K562 (cell line): ENCODE measurements around the gene CFAP52. TPM values are rescaled to one million over a fixed set of nuclear protein-coding genes. Genes with fewer than 3 reads are reported as not detected.
"Not testable (repeated sequence)": the region's sequence is repeated elsewhere in the genome, so short reads cannot be mapped to it uniquely, and the experiment has no call there.

ENCODE experiments used
- ATAC-seq: fragments of 200-7000 bp; cut with Tn5 transposase; 3 replicates; pipeline ENCODE4 v1.9.1; 2020; ENCODE audit warnings: moderate library complexity
- BruUV-seq: library from RNA; stranded (reverse); fragments of 400-500 nt; replicated peaks from 2 replicates; lab custom pipeline; 2021; lab: Mats Ljungman, UMichigan
- CTCF ChIA-PET: fragments of 300-600 bp; formaldehyde crosslinking; extraction: SDS; loops from one replicate; lab custom pipeline; 2021; ENCODE audit warnings: low intra/inter-chr PET ratio; lab: Yijun Ruan, JAX
- POLR2A ChIA-PET: fragments of 300-600, 350-650 bp; sonication (Branson Sonifier 250); formaldehyde crosslinking; extraction: SDS; loops from one replicate; lab custom pipeline; 2021; ENCODE audit warnings: antibody characterized with exemption, inconsistent platforms; lab: Yijun Ruan, JAX
- DNase-seq, 4 experiments: peaks; one replicate each; pipeline versions ENCODE4 v3.0.0 to v3.0.0-alpha.2; 2011 to 2018; ENCODE audit warnings: low spot score in 3 of 4, mixed read lengths in 3 of 4; ENCODE audit errors: extremely low read depth in 1 of 4
- FAIRE-seq: peaks from 2 replicates; lab custom pipeline; 2011; peaks lifted over from hg19 to GRCh38; lab: Jason Lieb, UNC
- H2AFZ ChIP-seq: 2 replicates; pipeline ENCODE4 v1.6.0; 2011; ENCODE audit warnings: low read depth, low read length, control low read depth, inconsistent platforms
- H3K27ac ChIP-seq: fragments of 200-600 bp; 3 replicates; pipeline ENCODE4 v1.8.0; 2011; ENCODE audit warnings: low read depth, mild to moderate bottlenecking, control low read depth, inconsistent platforms, low read length, moderate library complexity, mixed read lengths; ENCODE audit errors: extremely low read depth
- H3K27me3 ChIP-seq, 2 experiments: fragments of 300-600 bp in 1 of 2; 2 replicates in 1 of 2; 3 replicates in 1 of 2; pipeline versions ENCODE4 v1.6.0 to v1.8.0; 2011; ENCODE audit warnings: inconsistent platforms in 2 of 2, low read length in 2 of 2, mild to moderate bottlenecking in 1 of 2, mixed read lengths in 1 of 2, moderate library complexity in 1 of 2; ENCODE audit not compliant: control insufficient read depth in 2 of 2, insufficient read depth in 2 of 2
- H3K36me3 ChIP-seq: fragments of 300-600 bp; 3 replicates; pipeline ENCODE4 v1.8.0; 2011; ENCODE audit warnings: mild to moderate bottlenecking, low read length, inconsistent platforms; ENCODE audit not compliant: control insufficient read depth, insufficient read depth
- H3K4me1 ChIP-seq, 2 experiments: fragments of 200-600 bp in 1 of 2; replicated peaks in 1 of 2; 2 replicates in 1 of 2; 3 replicates in 1 of 2; pipeline versions ENCODE4 v1.5.1 to v1.8.0; 2011; ENCODE audit warnings: inconsistent platforms in 2 of 2, low read length in 2 of 2, mild to moderate bottlenecking in 1 of 2, mixed read lengths in 1 of 2, moderate library complexity in 1 of 2; ENCODE audit not compliant: control insufficient read depth in 2 of 2, insufficient read depth in 2 of 2
- H3K4me2 ChIP-seq: 2 replicates; pipeline ENCODE4 v1.6.1; 2011; ENCODE audit warnings: low read length, control low read depth, inconsistent platforms, mixed read lengths; ENCODE audit not compliant: insufficient read depth
- H3K4me3 ChIP-seq: fragments of 200-600 bp; sonication (generic), shearing (Covaris generic); 2 replicates; pipeline ENCODE4 v1.5.1; 2016; ENCODE audit warnings: control low read depth, inconsistent platforms
- H3K79me2 ChIP-seq: fragments of 200-600 bp; 3 replicates; pipeline ENCODE4 v1.8.0; 2011; ENCODE audit warnings: low read length, inconsistent platforms; ENCODE audit not compliant: control insufficient read depth, insufficient read depth
- H3K9ac ChIP-seq, 2 experiments: 2 replicates each; pipeline versions ENCODE4 v1.6.0 to v1.6.1; 2011; ENCODE audit warnings: low read depth in 2 of 2, low read length in 2 of 2, control low read depth in 1 of 2, inconsistent platforms in 1 of 2, mild to moderate bottlenecking in 1 of 2, mixed read lengths in 1 of 2; ENCODE audit not compliant: insufficient read depth in 1 of 2
- H3K9me1 ChIP-seq: one replicate; pipeline ENCODE4 v1.6.0; 2011; ENCODE audit warnings: inconsistent platforms, mild to moderate bottlenecking, low read length, moderate library complexity; ENCODE audit not compliant: control insufficient read depth, insufficient read depth
- H3K9me3 ChIP-seq: replicated peaks from 2 replicates; pipeline ENCODE4 v1.5.1; 2011; ENCODE audit warnings: low read depth, low read length, inconsistent platforms; ENCODE audit not compliant: control insufficient read depth, insufficient read depth
- H4K20me1 ChIP-seq: replicated peaks from 2 replicates; pipeline ENCODE4 v1.6.1; 2011; ENCODE audit warnings: low read length, inconsistent platforms, mixed read lengths; ENCODE audit not compliant: control insufficient read depth, insufficient read depth
- ATF7 ChIP-seq: fragments of 450-650 bp; IDR thresholded peaks from 2 replicates; pipeline ENCODE4 v1.7.1; 2014; ENCODE audit warnings: mild to moderate bottlenecking, moderate library complexity
- ESRRA ChIP-seq: fragments of 450-650 bp; IDR thresholded peaks from 2 replicates; pipeline ENCODE4 v1.6.1; 2014; ENCODE audit warnings: low read depth, mild to moderate bottlenecking, moderate library complexity, borderline replicate concordance
- KLF1 ChIP-seq: fragments of 450-650 bp; IDR thresholded peaks from 2 replicates; pipeline ENCODE4 v1.6.1; 2016; ENCODE audit warnings: missing genetic modification characterization, missing compliant biosample characterization
- LARP7 ChIP-seq: fragments of 450-650 bp; IDR thresholded peaks from 2 replicates; pipeline ENCODE4 v1.6.1; 2016
- POLR2AphosphoS5 ChIP-seq: IDR thresholded peaks from 2 replicates; pipeline ENCODE4 v1.6.1; 2011; ENCODE audit warnings: mild to moderate bottlenecking, low read depth, low read length, moderate library complexity; ENCODE audit not compliant: control insufficient read depth, insufficient read depth
- SIN3B ChIP-seq: fragments of 450-650 bp; IDR thresholded peaks from 2 replicates; pipeline ENCODE4 v1.6.1; 2017; ENCODE audit warnings: low read depth, mild to moderate bottlenecking, moderate library complexity
- TEAD4 ChIP-seq, 2 experiments: sonication (generic) in 1 of 2; formaldehyde crosslinking in 1 of 2; IDR thresholded peaks; 2 replicates each; pipeline versions ENCODE4 v1.6.1 to v1.8.0; 2012 to 2022; ENCODE audit warnings: borderline replicate concordance in 1 of 2, inconsistent platforms in 1 of 2, low read length in 1 of 2, mild to moderate bottlenecking in 1 of 2, missing genetic modification reagents in 1 of 2
- TRIM25 ChIP-seq: fragments of 450-650 bp; IDR thresholded peaks from 2 replicates; pipeline ENCODE4 v1.7.0; 2016; ENCODE audit warnings: borderline replicate concordance
- ZNF146 ChIP-seq: IDR thresholded peaks from one replicate; pipeline ENCODE4 v1.6.1; 2018; ENCODE audit warnings: missing compliant biosample characterization; ENCODE audit not compliant: unreplicated experiment
- ZSCAN32 ChIP-seq: fragments of 450-650 bp; formaldehyde crosslinking; IDR thresholded peaks from 2 replicates; pipeline ENCODE4 v1.4.0; 2020; ENCODE audit warnings: mild to moderate bottlenecking, moderate library complexity
- WGBS: fragments of 100-300 bp; shearing (Covaris generic); methylation state at CpG from one replicate; pipeline ENCODE4 v1.1.6; 2016; ENCODE audit warnings: low coverage, mixed read lengths; ENCODE audit not compliant: insufficient coverage; ENCODE audit errors: missing lambda C conversion rate; 5-methylcytosine and 5-hydroxymethylcytosine counted together
- in situ Hi-C: fragments of 300-500 bp; cut with MboI; formaldehyde crosslinking; loops from 4 replicates; pipeline ENCODE4 v1.15.0; 2018; ENCODE audit warnings: inconsistent platforms, mixed read lengths
- intact Hi-C: fragments of 100-400 bp; cut with micrococcal nuclease; formaldehyde crosslinking; loops from 2 replicates; pipeline ENCODE4 v1.14.2; 2022
- polyA plus RNA-seq, 8 experiments: library from polyadenylated mRNA; depleted of rRNA in 4 of 8; stranded (reverse) in 5 of 8; unstranded in 3 of 8; fragments of >200 nt; fragmentation: Nextera tagmentation in 2 of 8; fragmentation: Illumina TruSeq in 1 of 8; extraction: Ambion mirVana in 2 of 8; extraction: Trizol in 1 of 8; gene quantifications; 2 replicates each; pipeline versions ENCODE4 v1.2.1 to v1.2.3, GENCODE V29; 2011 to 2014; ENCODE audit warnings: inconsistent platforms in 1 of 8, missing spikeins in 1 of 8
- total RNA-seq, 7 experiments: library from RNA; depleted of rRNA in 6 of 7; stranded (reverse); fragments of >200 nt in 6 of 7; fragmentation: Illumina TruSeq in 2 of 7; extraction: Trizol in 2 of 7; gene quantifications; 2 replicates each; pipeline versions ENCODE4 v1.2.1 to v1.2.3, GENCODE V29; 2011 to 2021; ENCODE audit warnings: low replicate concordance in 1 of 7

The CFAP52 gene
- total and polyA plus RNA-seq, 9 of the 15 experiments (the other 6 are each of a cell fraction or from before 2014, with no cell fraction given), result not detected

GRCh38 chr17:9636501-9636900 is 60.1 kb downstream of the CFAP52 start (continued):
- TF ChIP-seq KLF1 (no peak), TRIM25 (no peak), ATF7 (no peak), POLR2AphosphoS5 (no peak), ZSCAN32 (no peak), LARP7 (no peak), SIN3B (no peak), TEAD4 (IDR thresholded peaks at IDR 0.05; ENCODE audit: low read length) (no peak), TEAD4 (CRISPR knock-in tag; IDR thresholded peaks at IDR 0.05; ENCODE audit: borderline replicate concordance) (no peak), ESRRA (no peak)
- TF ChIP-seq, all 486 proteins: peak for 0

GRCh38 chr17:9640388-9640787 is 63.9 kb downstream of the CFAP52 start:
- H3K9ac ChIP-seq, H2AFZ ChIP-seq, H3K79me2 ChIP-seq, CTCF ChIA-PET, H3K27ac ChIP-seq, BruUV-seq, H3K36me3 ChIP-seq, H3K27me3 ChIP-seq, H3K9me3 ChIP-seq, H3K9me1 ChIP-seq, ATAC-seq, POLR2A ChIA-PET, intact Hi-C loops, H3K4me3 ChIP-seq, H4K20me1 ChIP-seq, FAIRE-seq, H3K4me2 ChIP-seq, H3K4me1 ChIP-seq, DNase-seq: not testable (repeated sequence)
- in situ Hi-C loops, result loop anchor here (5.0 kb wide), 1 partner anchor 48 kb away; no protein-coding TSS in a partner anchor
- WGBS, result 2% methylated on average over 5 of the region's 5 CpGs
- TF ChIP-seq ZNF146 (CRISPR knock-in tag), result peak; percentile 62
